Transverse colon (tissue), 4 donors: ENCODE measurements around the gene CPXM2. TPM values are rescaled to one million over a fixed set of nuclear protein-coding genes. Genes with fewer than 3 reads are reported as not detected.
A peak's percentile ranks its signal among the peaks of the same experiment; 100 is the strongest.

ENCODE experiments used
- DNase-seq: peaks from one replicate; pipeline ENCODE4 v3.0.0-alpha.2; 2019
- H3K27ac ChIP-seq, 4 donors: fragments of 200-600 bp; sonication (generic); 2 replicates each; pipeline ENCODE4 v1.5.1; 2016 to 2018; ENCODE audit warnings: inconsistent platforms in 4 of 4
- H3K27me3 ChIP-seq: fragments of 200-600 bp; sonication (generic); 2 replicates; pipeline ENCODE4 v1.5.1; 2017; ENCODE audit warnings: inconsistent platforms
- H3K36me3 ChIP-seq, 4 donors: fragments of 200-600 bp; sonication (generic); 2 replicates each; pipeline ENCODE4 v1.5.1; 2017 to 2019; ENCODE audit warnings: inconsistent platforms in 4 of 4
- H3K4me1 ChIP-seq, 4 donors: fragments of 200-600 bp; sonication (generic); 2 replicates each; pipeline ENCODE4 v1.5.1; 2017 to 2020; ENCODE audit warnings: inconsistent platforms in 4 of 4
- H3K4me3 ChIP-seq, 4 donors: fragments of 200-600 bp; sonication (generic); 1 replicate in 1 of 4; 2 replicates in 3 of 4; pipeline versions ENCODE4 v1.5.1 to v1.6.1; 2017 to 2019; ENCODE audit warnings: inconsistent platforms in 4 of 4
- H3K9me3 ChIP-seq, 2 donors: fragments of 200-600 bp; sonication (generic); 2 replicates each; pipeline ENCODE4 v1.5.1; 2017 to 2019; ENCODE audit warnings: inconsistent platforms in 2 of 2
- EP300 ChIP-seq: sonication (generic); formaldehyde crosslinking; IDR thresholded peaks from one replicate; pipeline ENCODE4 v1.6.1; 2017; ENCODE audit warnings: antibody characterized with exemption, low read depth
- POLR2A ChIP-seq: fragments of 450-650 bp; IDR thresholded peaks from one replicate; pipeline ENCODE4 v1.6.1; 2016; ENCODE audit warnings: antibody characterized with exemption, mild to moderate bottlenecking, moderate library complexity
- POLR2AphosphoS5 ChIP-seq, 3 donors: sonication (generic); formaldehyde crosslinking; IDR thresholded peaks; one replicate each; pipeline ENCODE4 v1.6.1; 2016; ENCODE audit warnings: antibody characterized with exemption in 3 of 3
- WGBS, 2 donors: methylation state at CpG; one replicate each; pipeline ENCODE4 v1.1.5; 2018; ENCODE audit warnings: low coverage in 1 of 2; 5-methylcytosine and 5-hydroxymethylcytosine counted together
- in situ Hi-C, 4 donors: fragments of 200-750 bp; cut with MboI; loops; one replicate each; pipeline versions ENCODE4 v1.15.0 to v1.15.1; 2017; ENCODE audit warnings: low sequenced_read_pairs in 3 of 4, low pct_ligation_motif_present in 1 of 4, low pct_unique_long_range_greater_than_20kb in 1 of 4
- intact Hi-C: fragments of 100-400 bp; cut with DNase I; formaldehyde crosslinking; loops from one replicate; pipeline ENCODE4 v1.15.1; 2023; ENCODE audit warnings: low total_unique reads
- total RNA-seq, 4 donors: library from RNA; depleted of rRNA; stranded (reverse); fragments of >200 nt; gene quantifications; one replicate each; pipeline ENCODE4 v1.1.0, GENCODE V29; 2016
- TF ChIP-seq, protein P1 (sequence below), 5 experiments: fragments of 200-600 bp in 3 of 5; fragments of 450-650 bp in 2 of 5; sonication (generic) in 3 of 5; IDR thresholded peaks; 1 replicate in 2 of 5; 2 replicates in 3 of 5; pipeline ENCODE4 v1.5.1; 2016 to 2017; ENCODE audit warnings: antibody characterized with exemption in 5 of 5, inconsistent platforms in 3 of 5, mild to moderate bottlenecking in 2 of 5, moderate library complexity in 1 of 5

Gene CPXM2
- total RNA-seq, 4 donors from 2014 or later = 7.8 to 19.1 (median 13.0) TPM

DNA sequence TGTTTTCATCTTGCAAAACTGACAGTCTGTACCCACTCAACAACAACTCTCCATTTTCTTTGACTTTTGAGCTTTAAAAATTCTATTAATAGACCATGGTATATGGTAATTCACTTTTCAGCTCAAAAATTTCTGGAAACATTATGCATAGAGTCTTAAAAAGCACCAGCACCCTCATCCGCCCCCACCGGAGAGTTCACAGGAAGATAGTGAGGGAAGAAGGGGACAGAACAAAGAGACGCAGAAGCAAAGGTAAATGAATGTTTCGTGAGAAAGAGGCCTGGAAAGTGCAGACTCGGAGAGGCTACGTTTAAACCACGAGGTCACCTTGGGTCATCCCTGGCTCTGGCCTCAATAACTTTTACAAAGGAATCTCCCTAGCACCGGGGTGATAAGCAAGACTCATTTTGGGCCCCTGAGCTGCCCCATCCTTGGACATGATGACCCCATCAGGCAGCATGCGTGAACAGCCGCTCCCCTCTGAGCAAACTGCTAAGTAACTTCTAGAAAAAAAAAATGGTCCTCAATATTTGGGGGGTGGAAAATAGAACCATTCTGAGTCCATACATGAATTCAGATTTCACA is 96.3 kb downstream of the CPXM2 start:
- in situ Hi-C loops (no loop called here), intact Hi-C loops (no loop called here)
- Histone ChIP-seq H3K4me3 (no peak overlapping the region), H3K36me3 (no peaks in the 10 kb centered on the region), H3K27me3 (no peaks in the 10 kb centered on the region), H3K27ac (peak overlapping the region in 1 of 4 donors; percentile 21), H3K9me3 (no peaks in the 10 kb centered on the region), H3K4me1 (no peaks in the 10 kb centered on the region)
- WGBS, 2 donors = 80 to 87% methylated on average over 9 to 10 of the region's 10 CpGs
- no peak for DNase-seq
- no peak for TF ChIP-seq POLR2AphosphoS5 (IDR thresholded peaks at IDR 0.05)
- TF ChIP-seq EP300 = no peak
- TF ChIP-seq POLR2A = no peak
- TF ChIP-seq, protein P1, sequence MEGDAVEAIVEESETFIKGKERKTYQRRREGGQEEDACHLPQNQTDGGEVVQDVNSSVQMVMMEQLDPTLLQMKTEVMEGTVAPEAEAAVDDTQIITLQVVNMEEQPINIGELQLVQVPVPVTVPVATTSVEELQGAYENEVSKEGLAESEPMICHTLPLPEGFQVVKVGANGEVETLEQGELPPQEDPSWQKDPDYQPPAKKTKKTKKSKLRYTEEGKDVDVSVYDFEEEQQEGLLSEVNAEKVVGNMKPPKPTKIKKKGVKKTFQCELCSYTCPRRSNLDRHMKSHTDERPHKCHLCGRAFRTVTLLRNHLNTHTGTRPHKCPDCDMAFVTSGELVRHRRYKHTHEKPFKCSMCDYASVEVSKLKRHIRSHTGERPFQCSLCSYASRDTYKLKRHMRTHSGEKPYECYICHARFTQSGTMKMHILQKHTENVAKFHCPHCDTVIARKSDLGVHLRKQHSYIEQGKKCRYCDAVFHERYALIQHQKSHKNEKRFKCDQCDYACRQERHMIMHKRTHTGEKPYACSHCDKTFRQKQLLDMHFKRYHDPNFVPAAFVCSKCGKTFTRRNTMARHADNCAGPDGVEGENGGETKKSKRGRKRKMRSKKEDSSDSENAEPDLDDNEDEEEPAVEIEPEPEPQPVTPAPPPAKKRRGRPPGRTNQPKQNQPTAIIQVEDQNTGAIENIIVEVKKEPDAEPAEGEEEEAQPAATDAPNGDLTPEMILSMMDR (IDR thresholded peaks at IDR 0.05) = no peak

DNA sequence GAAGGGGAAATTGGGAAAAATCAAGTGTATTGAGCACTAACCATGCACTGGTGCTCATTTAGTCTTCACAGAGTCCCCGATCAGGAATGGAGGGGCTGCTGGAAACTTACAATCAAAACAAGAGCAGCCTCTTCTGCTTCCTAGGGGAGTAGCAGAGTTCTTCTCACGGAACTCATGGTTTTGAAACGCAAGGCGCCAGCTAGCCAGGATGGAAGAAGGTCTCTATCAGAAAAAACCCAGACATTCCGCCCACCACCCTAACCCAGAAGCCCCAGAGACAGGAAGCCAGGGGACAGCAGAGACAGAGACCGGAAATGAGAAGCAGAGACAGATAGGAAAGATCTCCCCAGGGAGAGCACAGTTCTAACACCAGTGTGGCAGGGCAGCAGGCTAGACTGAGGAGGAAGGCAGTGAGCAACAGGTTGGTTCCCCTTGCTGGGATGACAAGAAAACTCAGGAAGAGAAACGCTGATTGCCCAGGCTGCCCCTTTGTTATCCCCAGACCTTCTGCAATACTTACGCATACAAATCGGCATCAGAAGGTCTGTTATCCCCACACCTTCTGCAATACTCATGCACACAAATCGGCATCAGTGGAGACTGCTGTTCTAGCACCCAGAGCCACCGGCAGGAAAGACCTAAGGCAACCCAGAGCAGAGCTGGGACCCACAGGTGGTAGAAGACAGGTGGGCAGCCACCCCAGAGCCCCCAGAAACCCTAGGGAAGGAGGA is 99.2 kb downstream of the CPXM2 start:
- H3K36me3 ChIP-seq = no peaks in the 10 kb centered on the region
- DNase-seq = no peak
- TF ChIP-seq POLR2AphosphoS5 (IDR thresholded peaks at IDR 0.05) = no peak
- TF ChIP-seq EP300 = no peak
- TF ChIP-seq, protein P1 (IDR thresholded peaks at IDR 0.05) = no peak
- no peak for TF ChIP-seq POLR2A
- no peaks in the 10 kb centered on the region for H3K4me1 ChIP-seq
- WGBS, 2 donors = 72 to 77% methylated on average over 5 to 11 of the region's 11 CpGs
- peaks cover 0 to 8% of the 10 kb centered on the region in 2 donors for H3K9me3 ChIP-seq
- intact Hi-C loops (no loop called here), in situ Hi-C loops (no loop called here)
- H3K27me3 ChIP-seq = no peaks in the 10 kb centered on the region
- H3K4me3 ChIP-seq = no peak overlapping the region
- no peak overlapping the region for H3K27ac ChIP-seq

DNA sequence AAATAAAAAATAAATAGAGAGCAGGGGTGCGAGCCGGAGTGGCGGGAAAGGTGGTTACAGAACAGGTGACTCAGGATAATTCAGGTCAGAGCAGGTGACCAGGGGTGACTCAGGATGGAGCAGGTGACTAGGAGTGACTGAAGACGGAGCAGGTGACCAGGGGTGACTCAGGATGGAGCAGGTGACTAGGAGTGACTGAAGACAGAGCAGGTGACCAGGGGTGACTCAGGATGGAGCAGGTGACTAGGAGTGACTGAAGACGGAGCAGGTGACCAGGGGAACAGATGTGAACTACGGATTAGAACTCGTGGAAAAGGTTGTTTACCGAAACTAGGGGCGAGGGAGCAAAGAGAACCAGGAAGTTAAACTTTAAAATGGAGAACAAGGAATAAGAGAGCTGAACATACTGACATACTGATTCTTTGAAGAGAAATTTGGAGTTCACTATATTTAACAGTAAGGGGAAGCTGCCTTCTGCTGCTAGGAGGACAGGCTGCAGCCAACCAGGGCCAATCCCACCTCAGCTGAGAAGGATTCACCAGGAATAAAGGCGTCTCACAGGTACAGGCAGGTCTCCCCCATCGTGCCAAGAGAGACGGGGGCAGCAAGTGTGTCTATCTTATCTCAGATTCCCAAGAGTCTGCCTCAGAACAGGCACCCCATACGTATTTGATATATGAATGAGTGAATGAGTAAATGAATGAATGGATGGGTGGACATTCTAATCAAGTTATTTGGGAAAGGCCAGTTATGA is 101.3 kb downstream of the CPXM2 start:
- no peak overlapping the region for H3K27ac ChIP-seq
- peaks cover 0 to 8% of the 10 kb centered on the region in 2 donors for H3K9me3 ChIP-seq
- in situ Hi-C loops (no loop called here), intact Hi-C loops (no loop called here)
- H3K4me1 ChIP-seq = no peaks in the 10 kb centered on the region
- TF ChIP-seq, protein P1 (IDR thresholded peaks at IDR 0.05) = no peak
- TF ChIP-seq POLR2A (no peak), EP300 (no peak), POLR2AphosphoS5 (IDR thresholded peaks at IDR 0.05) (no peak)
- WGBS, 2 donors = 87 to 93% methylated on average over 11 to 13 of the region's 13 CpGs
- H3K27me3 ChIP-seq = no peaks in the 10 kb centered on the region
- H3K4me3 ChIP-seq = no peak overlapping the region
- no peak for DNase-seq
- H3K36me3 ChIP-seq = no peaks in the 10 kb centered on the region

DNA sequence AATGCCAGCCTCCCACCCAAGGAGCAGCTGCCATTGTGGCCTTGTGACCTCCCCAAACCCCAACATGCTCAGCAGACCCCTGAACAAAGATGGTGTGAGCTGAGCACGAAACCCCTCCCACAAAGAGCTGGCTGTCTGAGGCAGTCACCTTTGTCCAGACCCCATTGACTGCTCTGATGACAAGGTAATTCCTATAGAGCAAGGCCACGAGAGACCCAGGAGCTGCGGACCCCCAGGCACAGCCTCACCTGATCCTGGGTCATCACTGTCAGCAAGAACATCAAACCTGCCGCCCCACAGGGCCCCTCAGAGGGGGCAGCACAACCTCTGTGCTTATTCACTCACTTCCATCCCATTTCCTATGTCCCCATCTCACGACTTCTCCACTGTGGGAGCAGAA is 102.6 kb downstream of the CPXM2 start:
- DNase-seq = no peak
- intact Hi-C loops = no loop called here
- Histone ChIP-seq H3K4me1 (no peaks in the 10 kb centered on the region), H3K4me3 (no peak overlapping the region), H3K9me3 (peaks cover 0 to 8% of the 10 kb centered on the region in 2 donors), H3K27me3 (no peaks in the 10 kb centered on the region), H3K36me3 (no peaks in the 10 kb centered on the region), H3K27ac (no peak overlapping the region)
- in situ Hi-C loops = no loop called here
- TF ChIP-seq, protein P1 (IDR thresholded peaks at IDR 0.05) = no peak
- TF ChIP-seq POLR2AphosphoS5 (IDR thresholded peaks at IDR 0.05) (no peak), EP300 (no peak), POLR2A (no peak)
- 77% methylated on average over 5 of the region's 5 CpGs; no CpG with 5 or more reads in 1 of the 2 donors for WGBS, 2 donors
